ENCODE results near the gene NIT1. TPM values are rescaled to one million over a fixed set of nuclear protein-coding genes. Genes with fewer than 3 reads are reported as not detected.

The NIT1 gene
- total and polyA plus RNA-seq, 9 of the 15 experiments (the other 6 are each of a cell fraction or from before 2014, with no cell fraction given): 18.4 to 76.0 (median 33.7) TPM

GRCh38 chr1:161117759-161118581 lies at the start of gene NIT1, which contains the start of gene PFDN2 (continued):
- TF ChIP-seq ZNF717 (CRISPR knock-in tag; IDR thresholded peaks at IDR 0.05) (no peak), RBM25 (IDR thresholded peaks at IDR 0.05; ENCODE audit: low read depth, low read length, severe bottlenecking) (no peak), MGA (IDR thresholded peaks at IDR 0.05) (no peak), SIN3B (IDR thresholded peaks at IDR 0.05; ENCODE audit: low read depth) (peak; percentile 92), XRCC5 (IDR thresholded peaks at IDR 0.05; ENCODE audit: low read depth, low read length) (0 out of 2 replicates have a peak, but pooled peaks have one; percentile 2), MITF (IDR thresholded peaks at IDR 0.05) (0 out of 2 replicates have a peak, but pooled peaks have one; percentile 3), ARID3A (IDR thresholded peaks at IDR 0.05; ENCODE audit: borderline replicate concordance, low read depth, low read length) (no peak), MXD1 (CRISPR knock-in tag; IDR thresholded peaks at IDR 0.05; ENCODE audit: borderline replicate concordance, poor library complexity, severe bottlenecking) (peak; percentile 42), CHD4 (IDR thresholded peaks at IDR 0.05; ENCODE audit: insufficient read depth, insufficient replicate concordance, low read depth, low read length, poor library complexity, severe bottlenecking) (no peak), POLR2B (IDR thresholded peaks at IDR 0.05; ENCODE audit: low read depth, partially characterized antibody) (peak; percentile 89)

Data from K562 (cell line).